Stimulated activated naive CD4-positive, alpha-beta T cell treated with Interleukin-2 at 50 U/mL for 16 hours (primary cell): Measurements from ENCODE around the gene ARHGAP1.

Experiments used
- DNase-seq: peaks from one replicate; lab custom pipeline; 2025; lab: John Stamatoyannopoulos, UW

ARHGAP1 gene

DNA sequence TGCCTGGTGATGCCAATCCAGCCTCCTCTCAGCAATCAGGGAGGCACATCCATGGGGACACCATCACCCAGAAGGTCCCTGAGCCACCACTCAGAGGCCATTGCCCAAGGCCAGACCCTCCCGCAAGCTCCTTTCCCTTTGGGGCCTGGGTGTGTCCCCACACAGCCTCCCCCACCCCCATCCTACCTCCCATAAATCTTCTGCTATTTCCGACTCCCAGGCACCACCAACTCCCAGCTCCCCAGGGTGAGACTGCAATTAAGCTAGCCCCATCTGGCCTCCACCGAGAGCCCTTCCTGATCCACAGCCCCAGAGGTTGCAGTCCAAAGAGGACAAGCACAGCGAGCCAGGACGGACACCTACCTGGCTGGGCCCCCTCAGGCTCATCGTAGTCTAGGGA lies 6.3 kb downstream of the ARHGAP1 start:
- DNase-seq: no peak

DNA sequence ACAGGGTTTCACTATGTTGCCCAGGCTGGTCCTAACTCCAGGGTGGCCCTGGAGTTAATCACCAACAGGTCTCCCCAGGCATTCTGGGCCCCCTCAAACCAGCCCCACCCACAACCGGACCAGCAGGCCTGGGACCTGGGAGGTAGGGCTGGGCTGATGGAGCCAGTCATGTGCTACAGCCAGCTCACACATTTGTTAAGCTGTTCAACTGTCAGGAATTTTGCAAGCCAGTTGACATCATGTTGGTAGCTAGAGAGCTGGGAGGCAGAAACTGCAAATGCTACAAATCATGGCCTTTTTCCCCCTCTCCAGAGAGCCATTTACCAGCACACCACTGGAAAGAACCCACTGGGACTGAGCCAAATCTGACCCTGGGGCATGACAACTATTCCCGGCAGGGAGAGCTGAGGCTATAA lies 6.8 kb downstream of the ARHGAP1 start:
- no peak for DNase-seq

DNA sequence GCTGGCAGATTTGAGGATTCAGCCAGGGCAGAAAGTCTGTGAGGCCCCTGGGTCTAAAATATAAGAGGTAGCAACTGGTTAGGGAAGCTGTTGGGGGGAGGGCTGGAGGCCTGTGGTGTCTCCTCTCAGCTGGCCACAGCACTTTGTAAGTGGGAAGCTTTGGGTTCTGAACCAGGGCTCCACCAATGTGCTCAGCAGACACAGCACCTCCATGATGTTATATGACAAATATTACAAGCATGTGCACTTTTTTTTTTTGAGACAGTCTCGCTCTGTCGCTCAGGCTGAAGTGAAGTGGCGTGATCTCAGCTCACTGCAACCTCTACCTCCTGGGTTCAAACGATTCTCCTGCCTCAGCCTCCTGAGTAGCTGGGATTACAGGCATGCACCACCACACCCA lies 8.0 kb downstream of the ARHGAP1 start:
- no peak for DNase-seq

DNA sequence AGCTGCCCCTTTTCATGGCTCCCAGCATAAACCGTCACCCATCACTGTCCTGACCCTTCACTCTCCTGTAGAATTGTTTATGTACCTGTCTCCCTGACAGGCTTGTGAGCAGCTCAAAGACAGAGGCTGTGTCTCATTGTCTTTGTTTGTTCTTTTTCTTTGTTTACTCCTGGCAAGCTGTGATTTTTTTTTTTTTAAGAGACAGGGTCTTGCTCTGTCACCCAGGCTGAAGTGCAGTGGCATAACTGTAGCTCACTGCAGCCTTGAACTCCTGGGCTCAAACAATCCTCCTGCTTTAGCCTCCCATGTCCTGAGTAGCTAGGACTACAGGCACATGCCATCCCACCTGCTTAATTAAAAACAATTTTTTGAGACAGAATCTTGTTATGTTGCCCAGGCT lies 9.7 kb downstream of the ARHGAP1 start:
- no peak for DNase-seq

DNA sequence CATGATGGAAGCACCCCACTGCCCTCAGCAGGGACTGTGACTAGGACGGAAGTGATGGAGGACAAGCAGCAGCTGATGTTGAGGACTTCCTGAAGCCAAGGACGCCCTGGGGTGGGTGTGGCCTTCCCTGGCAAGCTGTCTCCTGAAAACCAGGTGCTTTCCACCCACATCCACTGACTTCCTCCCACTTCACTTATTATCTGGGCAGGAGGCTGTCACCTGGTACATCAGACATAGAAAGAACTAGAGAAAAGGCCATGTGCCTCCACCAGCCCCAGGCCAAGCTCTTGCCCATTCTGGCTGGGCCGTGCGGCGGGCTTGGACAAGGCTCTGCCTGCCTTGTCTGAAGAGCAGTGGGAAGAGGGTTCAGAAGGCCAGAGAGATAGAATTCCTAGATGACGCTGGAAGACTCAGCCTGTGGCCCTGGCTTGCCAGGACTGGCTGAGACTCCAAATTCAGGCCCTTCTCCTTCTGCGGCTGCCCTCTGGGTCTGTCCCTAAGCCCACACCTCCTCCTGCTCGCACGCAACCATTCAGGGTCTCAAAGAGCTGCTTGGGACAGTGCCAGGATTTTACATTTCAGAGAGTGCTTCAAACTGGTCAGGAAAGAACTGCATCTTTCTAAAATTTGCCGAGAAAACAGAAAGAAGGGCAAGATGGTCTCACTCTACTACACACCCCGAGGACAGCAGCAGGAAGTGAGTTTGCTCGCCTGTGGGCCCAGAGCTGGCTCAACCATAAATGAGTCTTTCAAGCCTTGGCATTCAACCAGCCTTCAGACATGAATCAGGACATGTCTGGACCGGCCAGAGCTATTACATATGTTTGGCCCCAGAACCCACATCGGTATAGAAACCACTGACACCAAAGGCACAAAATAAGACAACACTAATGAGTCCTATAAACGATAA lies 13.3 kb downstream of the ARHGAP1 start:
- no peak for DNase-seq

DNA sequence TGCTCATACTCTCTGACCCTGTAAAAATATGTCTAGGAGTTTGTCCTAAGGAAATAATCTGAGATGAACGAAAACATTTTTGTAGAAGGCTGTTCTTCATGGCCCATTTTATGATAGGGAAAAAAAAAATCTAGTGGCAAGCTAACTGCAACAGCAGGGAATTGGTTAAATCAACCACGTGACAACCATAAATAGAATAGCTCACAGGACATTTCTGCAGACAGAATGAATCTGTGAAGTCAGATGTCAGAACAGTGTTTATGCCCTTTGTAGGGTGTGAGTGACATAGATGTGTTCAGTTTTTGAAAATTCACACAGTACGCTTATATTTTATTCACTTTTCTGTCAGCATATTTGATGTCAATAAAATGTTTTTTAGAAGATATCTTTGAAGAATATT lies 16.1 kb downstream of the ARHGAP1 start:
- no peak for DNase-seq

DNA sequence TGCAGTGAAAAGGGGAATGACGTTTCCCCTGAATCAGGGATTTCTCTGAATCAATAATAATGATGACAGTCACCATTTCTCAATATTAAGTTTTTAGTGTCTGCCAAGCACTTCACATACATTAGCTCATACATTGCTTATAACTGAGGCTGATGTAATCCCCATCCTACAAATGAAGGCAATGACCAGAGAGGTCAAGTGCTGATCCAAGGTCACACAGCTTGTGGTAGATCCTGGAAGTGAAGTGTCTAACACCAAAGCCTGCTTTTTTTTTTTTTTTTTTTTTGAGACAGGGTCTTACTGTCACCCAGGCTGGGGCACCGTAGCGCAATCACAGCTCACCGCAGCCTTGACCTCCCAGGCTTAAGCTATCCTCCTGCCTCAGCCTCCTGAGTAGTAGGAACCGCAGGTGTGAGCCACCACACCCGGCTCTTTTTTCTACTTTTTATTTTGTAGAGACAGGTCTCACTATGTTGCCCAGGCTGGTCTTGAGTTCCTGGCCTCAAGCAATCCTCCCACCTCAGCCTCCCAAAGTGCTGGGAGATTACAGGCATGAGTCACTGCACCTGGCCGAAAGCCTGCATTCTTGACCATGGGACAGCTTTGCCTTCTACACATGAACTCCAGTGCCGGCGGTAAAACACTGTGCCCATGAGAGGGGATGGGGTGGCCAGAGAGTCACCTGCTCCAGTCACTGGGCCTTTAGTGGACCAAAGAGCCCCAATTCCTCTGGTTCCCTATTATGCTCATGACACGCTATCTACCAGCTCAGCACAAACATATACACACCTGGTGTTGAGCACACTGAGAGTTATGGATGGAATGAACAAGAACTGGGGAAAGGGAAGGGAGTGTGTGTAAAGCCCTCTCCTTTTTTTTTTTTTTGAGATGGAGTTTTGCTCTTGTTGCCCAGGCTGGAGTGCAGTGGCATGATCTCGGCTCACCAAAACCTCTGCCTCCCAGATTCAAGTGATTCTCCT lies 17.4 kb downstream of the ARHGAP1 start:
- DNase-seq: no peak

DNA sequence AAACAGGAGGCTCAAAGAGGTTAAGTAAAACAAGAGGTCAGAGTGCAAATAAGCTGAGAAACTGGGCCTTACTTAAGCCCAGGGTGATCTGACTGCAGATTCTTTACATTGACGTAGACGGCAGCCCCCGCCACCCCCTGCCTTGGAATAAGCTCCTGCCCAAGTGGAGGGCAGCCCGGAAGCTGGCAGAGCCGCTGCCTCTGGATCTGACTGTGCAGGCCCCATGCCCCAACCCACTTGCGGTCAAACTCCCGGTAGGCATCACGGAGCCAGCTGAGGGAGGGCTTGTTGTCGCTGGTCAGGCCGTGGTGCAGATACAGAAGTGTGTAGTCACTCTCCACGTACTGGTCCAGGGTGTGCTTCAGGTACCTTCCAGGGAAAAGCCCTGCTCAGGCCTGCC lies 18.6 kb downstream of the ARHGAP1 start:
- DNase-seq: no peak

DNA sequence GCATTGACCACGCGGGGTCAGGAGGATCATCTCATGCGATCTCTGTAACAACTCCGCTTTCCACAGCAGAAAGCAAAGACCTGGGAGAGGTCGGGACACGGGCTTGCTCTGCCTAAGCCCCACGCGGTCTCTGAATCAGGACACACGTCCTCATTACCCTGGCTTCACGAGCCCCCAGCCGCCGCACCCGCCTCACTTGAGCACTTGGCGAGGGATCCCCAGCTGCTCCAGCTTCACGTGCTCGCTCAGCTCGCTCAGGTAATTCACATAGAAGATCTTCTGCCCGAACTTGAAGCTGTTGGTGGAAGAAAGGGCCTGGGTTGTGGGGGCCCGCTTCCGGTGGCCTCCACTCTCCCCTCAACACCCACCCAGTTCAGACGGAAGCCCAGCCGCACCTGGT lies 19.6 kb downstream of the ARHGAP1 start:
- no peak for DNase-seq

DNA sequence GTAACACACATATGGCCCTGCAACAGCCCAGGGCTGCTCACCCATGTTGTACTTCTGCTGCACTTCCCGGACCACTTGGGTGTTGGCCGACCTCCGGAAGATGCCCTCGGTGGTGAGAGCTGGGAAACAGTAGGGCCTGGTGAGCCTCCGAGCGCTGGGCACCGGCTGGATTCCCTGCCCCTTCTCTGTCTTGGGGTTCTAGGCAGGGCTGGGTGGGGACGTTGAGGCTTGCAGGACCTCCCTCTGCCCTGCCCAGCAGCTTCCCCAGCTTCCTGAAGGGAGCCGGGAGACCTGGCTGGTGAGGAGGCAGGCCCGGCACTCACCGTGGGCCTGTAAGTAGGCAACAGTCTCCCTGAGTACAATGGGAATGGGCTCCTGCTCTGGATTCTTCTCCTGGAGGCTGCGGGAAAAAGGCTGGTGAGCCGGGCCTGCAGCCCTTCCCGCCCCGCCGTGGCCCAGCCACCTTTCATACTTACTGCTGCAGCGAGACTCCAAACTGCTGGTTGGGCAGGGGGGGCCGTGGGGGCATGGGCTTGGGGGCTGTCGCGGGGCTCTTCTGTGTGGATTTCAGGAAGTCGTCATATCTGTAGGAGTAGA lies 20.2 kb downstream of the ARHGAP1 start:
- DNase-seq: no peak

DNA sequence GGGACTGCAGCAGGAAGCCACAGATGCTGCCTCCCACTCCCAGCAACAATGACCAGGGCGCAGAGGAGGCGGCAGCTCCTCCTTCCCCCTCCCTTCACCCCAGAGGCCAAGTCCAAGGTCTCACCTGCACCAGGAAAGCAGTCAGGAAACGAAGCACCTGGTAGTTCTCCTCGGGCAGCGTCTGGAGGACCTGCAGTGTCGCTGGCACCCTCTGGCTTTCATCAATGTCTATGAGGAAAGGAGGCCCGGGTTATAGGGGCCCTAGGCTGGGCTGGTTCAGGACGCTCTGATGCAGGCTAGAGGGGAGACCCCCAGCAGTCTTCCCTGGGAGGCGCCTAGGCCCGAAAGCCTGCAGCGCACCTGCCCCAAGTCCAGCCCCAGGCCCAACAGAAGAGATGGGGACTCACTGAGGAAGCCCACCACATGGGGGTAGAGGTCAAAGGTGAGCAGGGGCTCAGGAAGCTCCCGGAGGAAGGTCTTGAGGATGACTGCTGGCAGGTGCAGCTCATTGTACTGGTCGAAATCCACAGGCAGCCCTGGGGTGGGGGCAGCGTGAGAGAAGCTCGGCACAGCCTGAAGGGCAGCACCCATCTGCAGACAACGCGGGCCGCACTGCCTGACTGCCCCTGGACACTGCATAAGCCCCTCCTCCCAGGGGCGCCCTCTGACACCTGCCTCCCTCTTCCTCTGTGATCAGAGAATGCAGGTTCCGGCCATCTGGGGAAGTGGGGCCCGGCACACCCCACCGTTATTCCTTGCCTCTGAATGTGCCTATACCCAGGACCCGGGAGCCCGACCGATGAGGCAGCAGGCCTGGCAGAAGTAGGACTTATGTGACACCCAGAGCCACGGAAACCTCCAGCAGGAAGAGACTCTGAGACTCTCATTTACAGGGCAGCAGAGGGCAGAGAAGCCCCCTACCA lies 20.9 kb downstream of the ARHGAP1 start:
- DNase-seq: no peak

DNA sequence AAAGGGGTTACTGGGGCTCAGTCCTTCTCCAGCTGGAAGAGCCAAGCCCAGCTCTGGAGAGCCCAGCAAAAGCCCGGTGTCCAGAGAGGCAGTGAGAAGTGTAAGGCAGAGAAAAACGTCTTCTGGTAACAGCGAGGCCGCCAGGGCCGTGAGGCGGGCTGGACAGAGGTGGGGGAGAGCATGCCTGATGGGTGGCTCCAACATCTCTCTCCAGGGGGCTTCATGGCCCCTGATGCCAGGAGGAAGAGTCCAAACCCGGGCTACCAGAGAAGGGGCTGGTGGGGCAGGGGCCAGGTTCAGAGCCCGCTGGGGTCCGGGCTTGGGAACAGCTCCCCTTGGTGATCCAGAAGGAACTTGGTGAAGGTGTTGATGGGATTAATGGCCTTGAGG lies 21.7 kb downstream of the ARHGAP1 start:
- no peak for DNase-seq

DNA sequence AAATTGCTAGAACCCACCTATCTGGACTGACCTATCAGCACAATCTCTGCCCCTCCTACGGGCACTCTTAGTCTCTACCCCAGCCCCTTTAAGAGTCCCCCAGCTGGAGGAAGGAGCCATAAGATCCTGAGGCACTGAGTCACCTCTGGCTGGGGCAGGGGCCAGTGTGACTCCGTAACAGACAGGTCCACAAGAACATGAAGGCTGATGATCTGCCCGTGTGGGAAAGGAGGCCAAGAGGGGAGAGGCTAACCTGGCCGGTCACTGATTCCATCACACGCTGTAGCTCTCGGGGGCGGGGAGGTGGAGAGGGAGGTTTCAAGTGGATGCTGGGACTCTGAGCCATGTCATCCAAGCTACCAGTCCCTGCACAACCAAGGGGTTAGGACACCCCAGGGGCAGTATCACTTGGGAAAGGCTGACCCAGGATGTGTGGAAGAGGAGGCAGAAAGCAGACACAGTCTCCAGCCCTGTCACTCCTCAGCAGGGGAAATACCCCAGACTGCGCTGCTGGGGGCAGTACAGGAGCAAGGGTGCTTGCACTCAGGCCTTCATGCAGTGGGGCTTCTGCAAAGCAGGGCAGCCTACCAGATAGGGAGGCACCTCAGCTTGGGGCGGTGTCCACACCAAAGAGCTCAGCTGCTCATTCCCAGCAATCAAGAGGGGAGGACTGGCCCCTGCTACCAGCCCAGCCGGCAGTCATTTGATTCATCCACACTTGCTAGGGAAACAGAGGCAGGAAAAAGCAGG lies 22.3 kb downstream of the ARHGAP1 start:
- no peak for DNase-seq

DNA sequence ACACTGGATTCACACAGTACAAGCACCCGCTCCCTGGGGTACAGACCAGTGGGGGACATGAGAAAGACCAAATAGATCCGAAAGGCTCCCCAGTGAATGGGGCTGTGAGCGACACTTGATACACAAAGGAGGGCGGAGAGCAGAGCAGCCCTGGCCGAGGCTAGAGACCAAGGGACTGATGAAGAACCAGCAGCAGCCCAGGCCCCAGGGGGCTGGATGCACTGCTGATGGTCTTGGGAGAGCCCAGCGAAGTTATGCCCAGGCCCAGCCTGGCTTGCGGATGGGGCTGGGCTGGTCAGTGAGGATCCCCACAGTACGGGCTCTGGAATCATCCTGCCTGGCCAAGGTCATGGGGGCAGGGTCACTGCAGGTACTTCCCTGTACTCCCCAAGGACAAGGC lies 23.2 kb downstream of the ARHGAP1 start:
- no peak for DNase-seq

DNA sequence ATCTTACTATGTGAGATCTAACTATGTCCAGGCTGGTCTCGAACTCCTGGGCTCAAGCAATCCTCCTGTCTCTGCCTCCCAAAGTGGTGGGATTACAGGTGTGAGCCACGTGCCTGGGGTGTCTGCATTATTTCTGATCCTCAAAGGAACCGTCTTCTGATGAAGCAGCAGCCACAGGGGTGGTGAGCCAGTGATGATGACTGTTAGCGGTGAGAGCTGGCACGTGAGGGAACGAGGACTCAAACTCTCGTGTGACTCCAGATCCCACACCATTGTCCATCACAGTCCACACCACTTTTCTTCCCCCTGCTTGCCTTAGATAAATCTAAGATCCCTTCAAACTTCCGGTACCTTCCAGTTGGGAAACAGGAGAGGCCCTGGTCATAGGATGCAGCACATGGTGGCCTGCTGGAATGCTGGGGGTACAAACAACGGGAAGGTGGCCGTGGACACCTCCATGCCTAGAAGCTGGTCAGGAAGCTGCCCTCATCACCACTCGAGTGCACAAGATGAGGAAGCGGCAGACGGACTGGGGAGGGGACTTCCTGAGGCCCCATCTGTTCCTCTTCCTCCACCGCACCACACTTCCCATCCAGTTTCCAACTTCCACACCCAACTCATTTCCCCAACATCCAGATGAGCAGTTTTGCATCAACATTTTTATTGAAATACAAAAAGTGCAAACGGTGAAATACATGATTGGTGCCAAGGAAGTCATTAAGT lies 23.8 kb downstream of the ARHGAP1 start:
- DNase-seq: no peak

DNA sequence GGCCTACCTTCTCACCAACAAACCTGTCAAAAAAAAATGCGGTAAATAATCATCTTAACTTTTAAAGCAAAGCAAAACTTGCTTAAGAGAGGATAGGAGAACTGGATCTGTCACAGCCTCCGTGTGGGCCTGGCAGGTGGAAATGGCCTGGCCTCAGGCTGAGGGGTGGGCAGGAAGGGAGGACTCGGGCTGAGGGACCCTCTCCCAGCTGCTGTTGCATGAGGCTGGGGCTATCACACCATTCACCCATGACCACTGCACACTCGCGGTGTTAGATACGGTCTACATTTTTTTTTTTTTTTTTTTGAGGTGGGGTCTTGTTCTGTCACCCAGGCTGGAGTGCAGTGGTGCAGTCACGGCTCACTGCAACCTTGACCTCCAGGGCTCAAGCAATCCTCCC lies 24.5 kb downstream of the ARHGAP1 start:
- no peak for DNase-seq

DNA sequence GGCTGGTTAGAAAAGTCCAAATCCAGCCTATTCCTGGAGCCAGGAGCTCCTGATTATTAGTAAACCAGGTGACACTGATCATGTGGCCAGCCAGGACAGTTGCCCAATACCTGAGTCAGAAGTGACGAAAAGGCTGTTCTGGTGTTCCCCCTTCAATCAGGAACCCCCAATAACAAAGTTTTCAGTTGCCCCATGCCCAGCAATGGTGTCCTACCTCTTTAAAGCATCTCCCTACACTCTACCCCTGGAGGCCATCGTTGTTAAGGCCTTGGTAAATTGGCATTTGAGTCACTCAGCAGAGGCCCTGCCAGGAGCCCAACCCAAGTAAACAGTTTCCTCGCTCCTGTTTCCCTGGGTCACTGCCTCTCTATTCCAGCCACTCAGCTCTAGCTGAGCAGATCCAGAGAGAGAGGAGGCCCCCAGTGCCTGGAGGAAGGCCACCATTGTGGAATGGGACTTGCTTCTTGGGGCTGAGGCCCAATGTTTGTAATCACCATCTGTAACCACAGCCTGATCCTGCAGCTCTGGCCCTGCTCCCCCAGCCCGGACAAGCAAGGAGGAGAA lies 25.0 kb downstream of the ARHGAP1 start:
- DNase-seq: no peak

DNA sequence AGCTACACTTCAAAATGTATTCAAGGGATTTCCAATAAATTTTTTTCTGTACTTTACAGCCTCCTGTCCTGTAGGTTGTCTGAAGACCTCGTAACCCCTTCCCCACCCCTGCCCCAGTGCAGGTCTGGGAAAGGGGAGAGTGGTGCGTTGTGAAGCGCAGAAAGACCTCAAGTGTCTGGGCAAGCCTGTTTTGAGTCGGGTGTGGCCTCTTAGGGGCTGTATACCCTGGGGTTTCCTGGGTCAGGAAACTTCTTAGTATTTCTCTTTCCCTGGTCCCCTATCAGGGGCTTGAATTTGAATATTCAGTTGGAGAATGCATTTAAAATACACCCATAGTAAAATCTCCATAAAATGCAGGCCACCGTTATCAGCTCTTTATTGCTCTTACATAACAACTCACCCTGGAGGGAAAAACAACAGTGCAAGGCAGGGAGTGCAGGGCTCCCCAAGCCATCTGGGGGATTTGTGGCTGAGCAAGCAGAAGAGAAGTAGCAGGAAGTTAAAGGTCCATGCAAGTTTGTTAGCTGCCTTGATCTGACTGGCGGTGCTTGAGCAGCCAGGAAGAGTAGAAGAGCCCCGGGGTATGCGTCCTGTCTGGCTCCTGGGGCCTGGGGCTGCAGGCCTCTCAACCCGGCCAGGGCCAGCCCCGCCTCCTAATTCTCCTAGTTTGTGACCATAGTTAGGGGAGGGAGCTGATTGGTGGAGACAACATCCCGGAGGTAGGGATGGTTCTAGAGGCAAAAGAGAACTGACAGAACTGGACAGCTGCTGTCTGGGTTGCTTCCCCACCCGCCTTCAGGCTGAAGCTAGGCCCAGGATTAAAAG lies 25.7 kb downstream of the ARHGAP1 start:
- DNase-seq: no peak
